Epidermal melanocyte (primary cell): Measurements from ENCODE around the gene FEV.
A peak's percentile ranks its signal among the peaks of the same experiment; 100 is the strongest.

Experiments used
- DNase-seq: peaks from one replicate; pipeline ENCODE4 v3.0.0; 2011; ENCODE audit warnings: low spot score; ENCODE audit not compliant: insufficient read length

Gene FEV

GRCh38 chr2:218979846-218980734, 4.9 kb downstream of the FEV start:
- DNase-seq = peak; percentile 70

- DNase-seq = peak; percentile 5
These were observed 9.8 kb downstream of the FEV start for GRCh38 chr2:218975060-218975777.

GRCh38 chr2:218970894-218971293, 14.1 kb downstream of the FEV start:
- DNase-seq = no peak

- DNase-seq = no peak
These were observed 20.8 kb downstream of the FEV start for GRCh38 chr2:218964041-218964771.

GRCh38 chr2:218963601-218964000, 21.4 kb downstream of the FEV start:
- no peak for DNase-seq

GRCh38 chr2:218962859-218963492, 22.0 kb downstream of the FEV start:
- DNase-seq = peak; percentile 66

GRCh38 chr2:218961651-218962570, 23.1 kb downstream of the FEV start:
- no peak for DNase-seq

- DNase-seq = no peak
These were observed 23.8 kb downstream of the FEV start for GRCh38 chr2:218961229-218961628.

- DNase-seq = no peak
These were observed 24.4 kb downstream of the FEV start for GRCh38 chr2:218960309-218961165.

GRCh38 chr2:218959761-218960308, 25.1 kb downstream of the FEV start:
- no peak for DNase-seq

- peak; percentile 89 for DNase-seq
These were observed 25.7 kb downstream of the FEV start, which contains the start of gene CDK5R2 for GRCh38 chr2:218959141-218959731. Gene CDK5R2 (plus strand): TSS chr2:218959666. CDS start chr2:218959821, 155 bp downstream.

GRCh38 chr2:218958276-218958675, 26.7 kb downstream of the FEV start:
- no peak for DNase-seq

GRCh38 chr2:218957671-218958070, 27.3 kb downstream of the FEV start:
- no peak for DNase-seq

GRCh38 chr2:218956039-218956438, 28.9 kb downstream of the FEV start:
- no peak for DNase-seq

GRCh38 chr2:218954541-218955300, 30.3 kb downstream of the FEV start:
- no peak for DNase-seq

GRCh38 chr2:218953366-218953954, 31.5 kb downstream of the FEV start:
- DNase-seq = no peak

- no peak for DNase-seq
These were observed 32.8 kb downstream of the FEV start for GRCh38 chr2:218952160-218952559.
